ENCODE measurements around the gene KDM1A.

- TF ChIP-seq CBX5 (CRISPR knock-in tag; IDR thresholded peaks at IDR 0.05; ENCODE audit: borderline replicate concordance) (no peak), ATF3 (CRISPR knock-in tag; IDR thresholded peaks at IDR 0.05) (no peak), ZNF30 (CRISPR knock-in tag; IDR thresholded peaks at IDR 0.05) (no peak), CTCF (CRISPR knock-in tag; IDR thresholded peaks at IDR 0.05) (peak; percentile 22), BHLHE40 (IDR thresholded peaks at IDR 0.05; ENCODE audit: low read length) (no peak), ZNF18 (CRISPR knock-in tag; IDR thresholded peaks at IDR 0.05; ENCODE audit: insufficient replicate concordance) (no peak), ZNF274 (CRISPR knock-in tag; IDR thresholded peaks at IDR 0.05) (no peak), CEBPB (IDR thresholded peaks at IDR 0.05; ENCODE audit: borderline replicate concordance, low read depth, low read length) (no peak), NBN (conservative IDR thresholded peaks at IDR 0.05) (no peak), RAD21 (CRISPR knock-in tag; IDR thresholded peaks at IDR 0.05) (no peak)
Observed at GRCh38 chr1:23081376-23081775, 62.1 kb downstream of the KDM1A start.

All from HepG2 (cell line).